IMR-90 (cell line): Measurements from ENCODE around the gene SLC4A4. TPM values are rescaled to one million over a fixed set of nuclear protein-coding genes. Genes with fewer than 3 reads are reported as not detected.

Experiments
- ATAC-seq: fragments of 200-7000 bp; cut with Tn5 transposase; 2 replicates; pipeline ENCODE4 v1.9.1; 2020; ENCODE audit warnings: low read depth, mild to moderate bottlenecking, moderate library complexity
- BruUV-seq: library from RNA; stranded (reverse); fragments of 400-500 nt; replicated peaks from 2 replicates; lab custom pipeline; 2021; lab: Mats Ljungman, UMichigan
- CTCF ChIA-PET: fragments of 300-600 bp; formaldehyde crosslinking; extraction: SDS; loops from one replicate; lab custom pipeline; 2021; ENCODE audit warnings: antibody characterized with exemption; lab: Yijun Ruan, JAX
- POLR2A ChIA-PET: fragments of 300-600 bp; sonication (Branson Sonifier 250); formaldehyde crosslinking; loops from one replicate; lab custom pipeline; 2022; ENCODE audit warnings: antibody characterized with exemption; ENCODE audit not compliant: unreplicated experiment; lab: Charles Lee
- DNase-seq: peaks from one replicate; pipeline ENCODE4 v3.0.0; 2013
- H2AFZ ChIP-seq: replicated peaks from 2 replicates; pipeline ENCODE3; 2013; ENCODE audit warnings: low read length, mild to moderate bottlenecking; ENCODE audit not compliant: poor library complexity
- H2AK5ac ChIP-seq: 2 replicates; pipeline ENCODE4 v1.6.1; 2013; ENCODE audit warnings: low read depth, low read length, inconsistent platforms
- H2AK9ac ChIP-seq: replicated peaks from 2 replicates; pipeline ENCODE3; 2013; ENCODE audit warnings: mild to moderate bottlenecking, low read depth, low read length, moderate library complexity; ENCODE audit not compliant: poor library complexity
- H2BK120ac ChIP-seq: 2 replicates; pipeline ENCODE4 v1.6.1; 2013; ENCODE audit warnings: low read depth, low read length, inconsistent platforms
- H2BK15ac ChIP-seq: 3 replicates; pipeline ENCODE4 v1.6.1; 2013; ENCODE audit warnings: low read depth, low read length, inconsistent platforms
- H2BK20ac ChIP-seq: 2 replicates; pipeline ENCODE4 v1.6.1; 2013; ENCODE audit warnings: low read depth, mild to moderate bottlenecking, inconsistent platforms, low read length, moderate library complexity
- H2BK5ac ChIP-seq: 2 replicates; pipeline ENCODE4 v1.6.1; 2013; ENCODE audit warnings: mild to moderate bottlenecking, low read depth, low read length, inconsistent platforms; ENCODE audit not compliant: poor library complexity, severe bottlenecking
- H3K14ac ChIP-seq: replicated peaks from 2 replicates; pipeline ENCODE4 v1.6.1; 2013; ENCODE audit warnings: low read depth, low read length, inconsistent platforms
- H3K18ac ChIP-seq: 2 replicates; pipeline ENCODE4 v1.6.1; 2013; ENCODE audit warnings: low read depth, low read length, control low read depth
- H3K23ac ChIP-seq: 2 replicates; pipeline ENCODE4 v1.6.1; 2013; ENCODE audit warnings: low read depth, low read length, inconsistent platforms
- H3K27ac ChIP-seq: 2 replicates; pipeline ENCODE4 v1.5.1; 2013; ENCODE audit warnings: mild to moderate bottlenecking, control low read depth, low read length; ENCODE audit not compliant: insufficient read depth
- H3K27me3 ChIP-seq: 2 replicates; pipeline ENCODE4 v1.6.1; 2013; ENCODE audit warnings: low read length; ENCODE audit not compliant: control insufficient read depth, insufficient read depth
- H3K36me3 ChIP-seq: 2 replicates; pipeline ENCODE4 v1.6.1; 2013; ENCODE audit warnings: low read length, mixed read lengths; ENCODE audit not compliant: control insufficient read depth, insufficient read depth
- H3K4ac ChIP-seq: 2 replicates; pipeline ENCODE4 v1.6.1; 2013; ENCODE audit warnings: low read depth, low read length, inconsistent platforms
- H3K4me1 ChIP-seq: 2 replicates; pipeline ENCODE4 v1.6.1; 2013; ENCODE audit warnings: low read length, mixed read lengths; ENCODE audit not compliant: control insufficient read depth, insufficient read depth
- H3K4me2 ChIP-seq: 2 replicates; pipeline ENCODE4 v1.6.1; 2013; ENCODE audit warnings: low read depth, mild to moderate bottlenecking, control low read depth, low read length, moderate library complexity
- H3K4me3 ChIP-seq: 2 replicates; pipeline ENCODE4 v1.5.1; 2013; ENCODE audit warnings: low read depth, mild to moderate bottlenecking, control low read depth, low read length, moderate library complexity; ENCODE audit not compliant: insufficient read depth
- H3K56ac ChIP-seq: 2 replicates; pipeline ENCODE4 v1.6.1; 2013; ENCODE audit warnings: low read length, inconsistent platforms; ENCODE audit not compliant: insufficient read depth; ENCODE audit errors: extremely low read depth
- H3K79me1 ChIP-seq, 2 experiments: 2 replicates each; pipeline ENCODE4 v1.6.1; 2013; ENCODE audit warnings: low read length in 2 of 2, inconsistent platforms in 1 of 2, low read depth in 1 of 2
- H3K9ac ChIP-seq: 2 replicates; pipeline ENCODE4 v1.6.1; 2013; ENCODE audit warnings: low read depth, low read length, control low read depth
- H3K9me1 ChIP-seq: 2 replicates; pipeline ENCODE4 v1.6.1; 2013; ENCODE audit warnings: low read length, inconsistent platforms; ENCODE audit not compliant: insufficient read depth
- H3K9me3 ChIP-seq: 2 replicates; pipeline ENCODE4 v1.6.1; 2013; ENCODE audit warnings: low read length; ENCODE audit not compliant: control insufficient read depth, insufficient read depth
- H4K20me1 ChIP-seq: 2 replicates; pipeline ENCODE4 v1.6.1; 2013; ENCODE audit warnings: low read length, inconsistent platforms; ENCODE audit not compliant: insufficient read depth
- H4K5ac ChIP-seq: 2 replicates; pipeline ENCODE4 v1.6.1; 2013; ENCODE audit warnings: mild to moderate bottlenecking, low read depth, low read length, control low read depth
- H4K8ac ChIP-seq, 2 experiments: 2 replicates each; pipeline ENCODE4 v1.6.1; 2013; ENCODE audit warnings: low read depth in 2 of 2, low read length in 2 of 2, control low read depth in 1 of 2, inconsistent platforms in 1 of 2
- H4K91ac ChIP-seq: 2 replicates; pipeline ENCODE4 v1.6.1; 2013; ENCODE audit warnings: low read depth, low read length, inconsistent platforms; ENCODE audit not compliant: insufficient read depth
- BHLHE40 ChIP-seq: fragments of 150-350 bp; IDR thresholded peaks from 2 replicates; pipeline ENCODE4 v1.6.1; 2016; ENCODE audit warnings: mild to moderate bottlenecking, low read depth, low read length
- CHD1 ChIP-seq: IDR thresholded peaks from 2 replicates; pipeline ENCODE4 v1.6.1; 2012; ENCODE audit warnings: low read depth, low read length, improper control_type of control experiment
- FOS ChIP-seq: fragments of 150-350 bp; IDR thresholded peaks from 2 replicates; pipeline ENCODE4 v1.6.1; 2016; ENCODE audit warnings: low read depth, low read length
- MAFK ChIP-seq: IDR thresholded peaks from 2 replicates; pipeline ENCODE4 v1.6.1; 2012; ENCODE audit warnings: low read depth, low read length, improper control_type of control experiment
- MXI1 ChIP-seq: IDR thresholded peaks from 2 replicates; pipeline ENCODE4 v1.6.1; 2012; ENCODE audit warnings: low read depth, mild to moderate bottlenecking, low read length, moderate library complexity, borderline replicate concordance
- NFE2L2 ChIP-seq: fragments of 150-350 bp; IDR thresholded peaks from 2 replicates; pipeline ENCODE4 v1.6.1; 2016; ENCODE audit warnings: low read depth, mild to moderate bottlenecking, low read length
- RAD21 ChIP-seq: IDR thresholded peaks from 2 replicates; pipeline ENCODE4 v1.6.1; 2012; ENCODE audit warnings: low read length, improper control_type of control experiment
- RFX5 ChIP-seq: IDR thresholded peaks from 2 replicates; pipeline ENCODE4 v1.8.0; 2012; ENCODE audit warnings: low read depth, mild to moderate bottlenecking, low read length, moderate library complexity
- WGBS, 2 experiments: methylation state at CpG; one replicate each; pipeline versions ENCODE4 v1.1.5 to v1.1.7; 2013; ENCODE audit warnings: missing lambda C conversion rate in 2 of 2; ENCODE audit not compliant: insufficient read length in 1 of 2; ENCODE audit errors: extremely low coverage in 2 of 2; 5-methylcytosine and 5-hydroxymethylcytosine counted together
- dilution Hi-C: fragments of 300-500 bp; cut with HindIII; formaldehyde crosslinking; loops from one replicate; pipeline ENCODE4 v1.14.3; 2018; ENCODE audit warnings: low sequenced_read_pairs; ENCODE audit not compliant: unreplicated experiment
- in situ Hi-C: fragments of 300-500 bp; cut with MboI; formaldehyde crosslinking; loops from 3 replicates; pipeline ENCODE4 v1.14.3; 2019; ENCODE audit warnings: low sequenced_read_pairs, inconsistent platforms, mixed read lengths
- intact Hi-C: fragments of 100-400 bp; cut with micrococcal nuclease; formaldehyde crosslinking; loops from 2 replicates; pipeline ENCODE4 v1.10.0; 2022
- polyA plus RNA-seq, 3 experiments: library from polyadenylated mRNA; depleted of rRNA; stranded (reverse); fragments of >200 nt; gene quantifications; 2 replicates each; pipeline ENCODE4 v1.2.3, GENCODE V29; 2012; ENCODE audit warnings: low replicate concordance in 1 of 3
- total RNA-seq: library from RNA; depleted of rRNA; stranded (reverse); fragments of >200 nt; gene quantifications from 2 replicates; pipeline ENCODE4 v1.2.3, GENCODE V29; 2012
- TF ChIP-seq, protein P1 (sequence below): conservative IDR thresholded peaks from 2 replicates; pipeline ENCODE4 v1.5.1; 2012; ENCODE audit warnings: mild to moderate bottlenecking, low read depth, low read length, improper control_type of control experiment
- TF ChIP-seq, protein P2 (sequence below): fragments of 150-350 bp; IDR thresholded peaks from 2 replicates; pipeline ENCODE4 v1.6.1; 2017; ENCODE audit warnings: mild to moderate bottlenecking, antibody characterized with exemption, low read length, low read depth
- TF ChIP-seq, protein P3 (sequence below): fragments of 150-350 bp; IDR thresholded peaks from 2 replicates; pipeline ENCODE4 v1.6.1; 2016; ENCODE audit warnings: low read depth, mild to moderate bottlenecking, low read length, moderate library complexity, borderline replicate concordance

Gene SLC4A4
- total and polyA plus RNA-seq, 2 of the 4 experiments (the other 2 are of a cell fraction): 5.6 to 16.8 TPM

DNA sequence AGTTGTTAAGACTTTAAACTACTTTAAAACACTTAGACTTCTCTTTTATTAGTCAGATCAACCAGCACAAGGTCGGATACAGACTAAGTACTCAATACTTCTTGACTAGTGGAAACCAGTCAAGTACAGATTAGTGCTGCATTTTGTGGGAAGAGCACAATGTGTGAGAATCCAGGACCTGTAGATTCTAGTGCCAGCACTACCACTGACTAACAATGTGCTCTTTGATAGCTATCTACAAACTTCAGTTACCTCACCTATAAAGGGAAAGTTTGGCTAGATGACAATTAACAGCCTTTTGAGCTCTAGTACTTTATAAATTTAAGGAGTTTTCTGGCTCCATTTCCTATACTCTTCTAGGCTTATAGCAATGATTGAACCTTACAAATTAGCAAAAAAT lies 181.5 kb downstream of the SLC4A4 start:
- POLR2A ChIA-PET: no interaction called here
- Histone ChIP-seq H3K18ac (no peak overlapping the region), H3K9me3 (no peaks in the 10 kb centered on the region), H3K4me2 (no peak overlapping the region), H3K9ac (no peak overlapping the region), H3K23ac (no peak overlapping the region), H3K36me3 (peaks cover 14% of the 10 kb centered on the region), H3K4me3 (no peak overlapping the region), H4K91ac (no peak overlapping the region), H3K4ac (no peak overlapping the region), H3K27ac (no peak overlapping the region), H3K27me3 (no peaks in the 10 kb centered on the region), H2AFZ (no peak overlapping the region), H4K5ac (no peak overlapping the region), H4K20me1 (no peaks in the 10 kb centered on the region), H2AK9ac (no peak overlapping the region), H2BK120ac (no peak overlapping the region), H3K56ac (no peak overlapping the region), H3K4me1 (peaks cover 2% of the 10 kb centered on the region), H4K8ac (no peak overlapping the region), H2AK5ac (no peak overlapping the region), H2BK20ac (no peak overlapping the region), H2BK15ac (no peak overlapping the region), H2BK5ac (no peak overlapping the region), H3K14ac (no peak overlapping the region), H3K79me1 (peaks cover 21 to 25% of the 10 kb centered on the region in 2 experiments), H3K9me1 (peaks cover 9% of the 10 kb centered on the region; the same call in 1 of the 2 replicates)
- no TSS peak for BruUV-seq
- DNase-seq (no peak), ATAC-seq (no peak)
- dilution Hi-C loops (no loop called here), intact Hi-C loops (no loop called here), in situ Hi-C loops (no loop called here)
- CTCF ChIA-PET: no interaction called here
- TF ChIP-seq MXI1 (no peak), RFX5 (no peak), NFE2L2 (no peak), RAD21 (no peak), BHLHE40 (no peak), FOS (no peak), CHD1 (no peak), MAFK (no peak)
- TF ChIP-seq, protein P1, sequence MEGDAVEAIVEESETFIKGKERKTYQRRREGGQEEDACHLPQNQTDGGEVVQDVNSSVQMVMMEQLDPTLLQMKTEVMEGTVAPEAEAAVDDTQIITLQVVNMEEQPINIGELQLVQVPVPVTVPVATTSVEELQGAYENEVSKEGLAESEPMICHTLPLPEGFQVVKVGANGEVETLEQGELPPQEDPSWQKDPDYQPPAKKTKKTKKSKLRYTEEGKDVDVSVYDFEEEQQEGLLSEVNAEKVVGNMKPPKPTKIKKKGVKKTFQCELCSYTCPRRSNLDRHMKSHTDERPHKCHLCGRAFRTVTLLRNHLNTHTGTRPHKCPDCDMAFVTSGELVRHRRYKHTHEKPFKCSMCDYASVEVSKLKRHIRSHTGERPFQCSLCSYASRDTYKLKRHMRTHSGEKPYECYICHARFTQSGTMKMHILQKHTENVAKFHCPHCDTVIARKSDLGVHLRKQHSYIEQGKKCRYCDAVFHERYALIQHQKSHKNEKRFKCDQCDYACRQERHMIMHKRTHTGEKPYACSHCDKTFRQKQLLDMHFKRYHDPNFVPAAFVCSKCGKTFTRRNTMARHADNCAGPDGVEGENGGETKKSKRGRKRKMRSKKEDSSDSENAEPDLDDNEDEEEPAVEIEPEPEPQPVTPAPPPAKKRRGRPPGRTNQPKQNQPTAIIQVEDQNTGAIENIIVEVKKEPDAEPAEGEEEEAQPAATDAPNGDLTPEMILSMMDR: no peak
- TF ChIP-seq, protein P2, sequence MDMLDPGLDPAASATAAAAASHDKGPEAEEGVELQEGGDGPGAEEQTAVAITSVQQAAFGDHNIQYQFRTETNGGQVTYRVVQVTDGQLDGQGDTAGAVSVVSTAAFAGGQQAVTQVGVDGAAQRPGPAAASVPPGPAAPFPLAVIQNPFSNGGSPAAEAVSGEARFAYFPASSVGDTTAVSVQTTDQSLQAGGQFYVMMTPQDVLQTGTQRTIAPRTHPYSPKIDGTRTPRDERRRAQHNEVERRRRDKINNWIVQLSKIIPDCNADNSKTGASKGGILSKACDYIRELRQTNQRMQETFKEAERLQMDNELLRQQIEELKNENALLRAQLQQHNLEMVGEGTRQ: no peak
- TF ChIP-seq, protein P3, sequence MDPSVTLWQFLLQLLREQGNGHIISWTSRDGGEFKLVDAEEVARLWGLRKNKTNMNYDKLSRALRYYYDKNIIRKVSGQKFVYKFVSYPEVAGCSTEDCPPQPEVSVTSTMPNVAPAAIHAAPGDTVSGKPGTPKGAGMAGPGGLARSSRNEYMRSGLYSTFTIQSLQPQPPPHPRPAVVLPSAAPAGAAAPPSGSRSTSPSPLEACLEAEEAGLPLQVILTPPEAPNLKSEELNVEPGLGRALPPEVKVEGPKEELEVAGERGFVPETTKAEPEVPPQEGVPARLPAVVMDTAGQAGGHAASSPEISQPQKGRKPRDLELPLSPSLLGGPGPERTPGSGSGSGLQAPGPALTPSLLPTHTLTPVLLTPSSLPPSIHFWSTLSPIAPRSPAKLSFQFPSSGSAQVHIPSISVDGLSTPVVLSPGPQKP: no peak
- no CpG with 5 or more reads among the region's 1 CpG for WGBS, 2 experiments
